ENCODE measurements around the gene TMBIM6. TPM values are rescaled to one million over a fixed set of nuclear protein-coding genes. Genes with fewer than 3 reads are reported as not detected.
"Not testable (repeated sequence)": the region's sequence is repeated elsewhere in the genome, so short reads cannot be mapped to it uniquely, and the experiment has no call there.

The TMBIM6 gene
- total RNA-seq, 1 experiment from 2014 or later = 525 TPM

GRCh38 chr12:49777800-49778748 is 36.7 kb downstream of the TMBIM6 start:
- POLR2A ChIA-PET = no interaction called here
- BruUV-seq (replicated peaks) = no TSS peak
- Histone ChIP-seq H3K27me3 (ENCODE audit: control insufficient read depth, insufficient read depth, low read length) (no peaks in the 10 kb centered on the region), H3K36me3 (ENCODE audit: control insufficient read depth, insufficient read depth, low read length) (no peaks in the 10 kb centered on the region), H3K4me1 (ENCODE audit: control insufficient read depth, insufficient read depth, low read length) (no peaks in the 10 kb centered on the region; the same call in 1 of the 2 replicates), H3K27ac (ENCODE audit: low read length) (no peak overlapping the region), H3K9me3 (ENCODE audit: control insufficient read depth, insufficient read depth, low read depth, low read length) (no peaks in the 10 kb centered on the region), H3K4me3 (ENCODE audit: low read depth in 2 of 2, low read length in 2 of 2) (no peak overlapping the region)
- intact Hi-C loops (cut with micrococcal nuclease; ENCODE audit: unreplicated experiment) (loop anchor here (10.0 kb wide), 1 partner anchor 177 kb away; the partner anchor contains the start of gene AQP2), in situ Hi-C loops (cut with HindIII; ENCODE audit: low pct_unique_long_range_greater_than_20kb, low sequenced_read_pairs) (no loop called here)
- peak; percentile 68; the same call in 1 of the 2 replicates for ATAC-seq
- DNase-seq (ENCODE audit: low read depth, low spot score) = no peak
- peak; percentile 95 for TF ChIP-seq CTCF (IDR thresholded peaks at IDR 0.05)
- no peak for TF ChIP-seq POLR2AphosphoS5 (IDR thresholded peaks at IDR 0.05; ENCODE audit: low read depth, low read length)
- CTCF ChIA-PET = interaction anchor here (0.6 to 2.1 kb wide), 8 partner anchors 14 to 446 kb away, joined by 3 to 9 read pairs (median 4); no protein-coding TSS in a partner anchor

GRCh38 chr12:49779581-49779980 is 38.2 kb downstream of the TMBIM6 start:
- Histone ChIP-seq H3K4me3 (ENCODE audit: low read depth in 2 of 2, low read length in 2 of 2) (no peak overlapping the region), H3K36me3 (ENCODE audit: control insufficient read depth, insufficient read depth, low read length) (no peaks in the 10 kb centered on the region), H3K27ac (ENCODE audit: low read length) (no peak overlapping the region), H3K27me3 (ENCODE audit: control insufficient read depth, insufficient read depth, low read length) (no peaks in the 10 kb centered on the region), H3K9me3 (ENCODE audit: control insufficient read depth, insufficient read depth, low read depth, low read length) (no peaks in the 10 kb centered on the region), H3K4me1 (ENCODE audit: control insufficient read depth, insufficient read depth, low read length) (no peaks in the 10 kb centered on the region; the same call in 1 of the 2 replicates)
- intact Hi-C loops (cut with micrococcal nuclease; ENCODE audit: unreplicated experiment) = loop anchor here (10.0 kb wide), 1 partner anchor 175 kb away; the partner anchor contains the start of gene AQP2
- in situ Hi-C loops (cut with HindIII; ENCODE audit: low pct_unique_long_range_greater_than_20kb, low sequenced_read_pairs) = no loop called here
- no TSS peak for BruUV-seq (replicated peaks)
- ChIA-PET CTCF (no interaction called here), POLR2A (interaction anchor here (0.6 kb wide), 1 partner anchor 56 kb away, joined by 5 read pairs; no protein-coding TSS in a partner anchor)
- no peak for DNase-seq (ENCODE audit: low read depth, low spot score)
- ATAC-seq = no peak
- TF ChIP-seq REST (IDR thresholded peaks at IDR 0.05; ENCODE audit: insufficient read depth in 1 of 2, low read depth in 2 of 2, low read length in 1 of 2) = no peak
- no peak for TF ChIP-seq CTCF (IDR thresholded peaks at IDR 0.05)
- no peak for TF ChIP-seq POLR2AphosphoS5 (IDR thresholded peaks at IDR 0.05; ENCODE audit: low read depth, low read length)
- no peak for TF ChIP-seq TCF7L2 (IDR thresholded peaks at IDR 0.05; ENCODE audit: low read depth, low read length)
- TF ChIP-seq SIN3A (IDR thresholded peaks at IDR 0.05; ENCODE audit: borderline replicate concordance, insufficient read depth, low read depth, low read length) = no peak

- in situ Hi-C loops (cut with HindIII; ENCODE audit: low pct_unique_long_range_greater_than_20kb, low sequenced_read_pairs); H3K9me3 ChIP-seq (ENCODE audit: control insufficient read depth, insufficient read depth, low read depth, low read length); H3K27ac ChIP-seq (ENCODE audit: low read length); POLR2A ChIA-PET; H3K27me3 ChIP-seq (ENCODE audit: control insufficient read depth, insufficient read depth, low read length); H3K4me3 ChIP-seq (ENCODE audit: low read depth in 2 of 2, low read length in 2 of 2); H3K36me3 ChIP-seq (ENCODE audit: control insufficient read depth, insufficient read depth, low read length); ATAC-seq; DNase-seq (ENCODE audit: low read depth, low spot score); BruUV-seq (replicated peaks); intact Hi-C loops (cut with micrococcal nuclease; ENCODE audit: unreplicated experiment); H3K4me1 ChIP-seq (ENCODE audit: control insufficient read depth, insufficient read depth, low read length): not testable (repeated sequence)
- CTCF ChIA-PET = interaction anchor here (0.7 kb wide), 1 partner anchor 693 kb away, joined by 12 read pairs; no protein-coding TSS in a partner anchor
Measured at GRCh38 chr12:49780914-49781313, 39.6 kb downstream of the TMBIM6 start.
